Keratinocyte (primary cell): ENCODE data around the gene USP34. TPM values are rescaled to one million over a fixed set of nuclear protein-coding genes. Genes with fewer than 3 reads are reported as not detected.
"Not testable (repeated sequence)": the region's sequence is repeated elsewhere in the genome, so short reads cannot be mapped to it uniquely, and the experiment has no call there.

Source experiments
- DNase-seq: peaks from one replicate; pipeline ENCODE4 v3.0.0-alpha.2; 2011; ENCODE audit warnings: low read depth, missing footprints, low spot score
- FAIRE-seq: peaks from 2 replicates; lab custom pipeline; 2011; peaks lifted over from hg19 to GRCh38; lab: Jason Lieb, UNC
- H2AFZ ChIP-seq: 2 replicates; pipeline ENCODE4 v1.6.0; 2012; ENCODE audit warnings: low read length, control low read depth, inconsistent platforms; ENCODE audit not compliant: control insufficient read depth
- H3K27ac ChIP-seq: 2 replicates; pipeline ENCODE4 v1.5.1; 2011; ENCODE audit warnings: low read length; ENCODE audit not compliant: control insufficient read depth, insufficient read depth
- H3K27me3 ChIP-seq: 3 replicates; pipeline ENCODE4 v1.6.0; 2011; ENCODE audit warnings: low read length; ENCODE audit not compliant: control insufficient read depth, insufficient read depth; ENCODE audit errors: extremely low read depth
- H3K36me3 ChIP-seq, 2 experiments: 2 replicates in 1 of 2; 3 replicates in 1 of 2; pipeline ENCODE4 v1.5.1; 2011; ENCODE audit warnings: low read length in 2 of 2, mild to moderate bottlenecking in 1 of 2; ENCODE audit not compliant: control insufficient read depth in 2 of 2, insufficient read depth in 2 of 2; ENCODE audit errors: extremely low read depth in 1 of 2
- H3K4me1 ChIP-seq: 3 replicates; pipeline ENCODE4 v1.5.1; 2011; ENCODE audit warnings: low read length; ENCODE audit not compliant: control insufficient read depth, insufficient read depth; ENCODE audit errors: extremely low read depth
- H3K4me2 ChIP-seq: 3 replicates; pipeline ENCODE4 v1.6.0; 2011; ENCODE audit warnings: low read depth, low read length; ENCODE audit not compliant: control insufficient read depth, insufficient read depth; ENCODE audit errors: extremely low read depth
- H3K4me3 ChIP-seq, 3 experiments: fragments of 200-600 bp in 1 of 3; sonication (generic) in 1 of 3; 2 replicates in 2 of 3; 3 replicates in 1 of 3; pipeline ENCODE4 v1.5.1; 2011 to 2016; ENCODE audit warnings: low read length in 3 of 3, mild to moderate bottlenecking in 3 of 3, control low read depth in 2 of 3, inconsistent platforms in 1 of 3, low read depth in 1 of 3, mixed read lengths in 1 of 3, mixed run types in 1 of 3, moderate library complexity in 1 of 3; ENCODE audit not compliant: control insufficient read depth in 2 of 3, insufficient read depth in 2 of 3; ENCODE audit errors: extremely low read depth in 1 of 3
- H3K79me2 ChIP-seq: 2 replicates; pipeline ENCODE4 v1.6.0; 2012; ENCODE audit warnings: low read length; ENCODE audit not compliant: control insufficient read depth, insufficient read depth
- H3K9ac ChIP-seq: 3 replicates; pipeline ENCODE4 v1.6.0; 2011; ENCODE audit warnings: low read length; ENCODE audit not compliant: control insufficient read depth, insufficient read depth; ENCODE audit errors: extremely low read depth
- H3K9me1 ChIP-seq: 3 replicates; pipeline ENCODE4 v1.6.0; 2011; ENCODE audit warnings: low read length; ENCODE audit not compliant: control insufficient read depth, insufficient read depth; ENCODE audit errors: extremely low read depth
- H3K9me3 ChIP-seq: 2 replicates; pipeline ENCODE4 v1.5.1; 2012; ENCODE audit warnings: low read depth, low read length; ENCODE audit not compliant: control insufficient read depth
- H4K20me1 ChIP-seq: 3 replicates; pipeline ENCODE4 v1.6.0; 2011; ENCODE audit warnings: low read length; ENCODE audit not compliant: control insufficient read depth, insufficient read depth; ENCODE audit errors: extremely low read depth
- EZH2 ChIP-seq: IDR thresholded peaks from one replicate; pipeline ENCODE4 v1.6.1; 2012; ENCODE audit warnings: inconsistent platforms, mild to moderate bottlenecking, low read length, moderate library complexity
- dilution Hi-C: fragments of 300-500 bp; cut with MboI; formaldehyde crosslinking; loops from one replicate; pipeline ENCODE4 v1.7.0; 2020; ENCODE audit warnings: low sequenced_read_pairs; ENCODE audit not compliant: extremely low pct_ligation_motif_present
- polyA plus RNA-seq, 5 experiments: library from polyadenylated mRNA; depleted of rRNA in 3 of 5; stranded (reverse) in 3 of 5; stranded (forward) in 1 of 5; unstranded in 1 of 5; fragments of >200 nt; gene quantifications; 1 replicate in 1 of 5; 2 replicates in 3 of 5; 3 replicates in 1 of 5; pipeline versions ENCODE4 v1.2.1 to v1.2.3, GENCODE V29; 2011 to 2012; ENCODE audit warnings: missing spikeins in 2 of 5, low read depth in 1 of 5, low replicate concordance in 1 of 5
- TF ChIP-seq, protein P1 (sequence below), 3 experiments: IDR thresholded peaks in 1 of 3; conservative IDR thresholded peaks in 1 of 3; optimal IDR thresholded peaks in 1 of 3; 2 replicates in 2 of 3; 3 replicates in 1 of 3; pipeline versions ENCODE3 to v1.5.1; 2011; ENCODE audit warnings: low read length in 3 of 3, mild to moderate bottlenecking in 3 of 3, moderate library complexity in 2 of 3, control low read depth in 1 of 3, inconsistent platforms in 1 of 3; ENCODE audit not compliant: insufficient read depth in 2 of 3; ENCODE audit errors: extremely low read depth in 1 of 3

USP34 gene
- polyA plus RNA-seq, 1 donor (not counting 4 experiments of a cell fraction or from before 2014, with no cell fraction given) = 54.7 TPM

DNA sequence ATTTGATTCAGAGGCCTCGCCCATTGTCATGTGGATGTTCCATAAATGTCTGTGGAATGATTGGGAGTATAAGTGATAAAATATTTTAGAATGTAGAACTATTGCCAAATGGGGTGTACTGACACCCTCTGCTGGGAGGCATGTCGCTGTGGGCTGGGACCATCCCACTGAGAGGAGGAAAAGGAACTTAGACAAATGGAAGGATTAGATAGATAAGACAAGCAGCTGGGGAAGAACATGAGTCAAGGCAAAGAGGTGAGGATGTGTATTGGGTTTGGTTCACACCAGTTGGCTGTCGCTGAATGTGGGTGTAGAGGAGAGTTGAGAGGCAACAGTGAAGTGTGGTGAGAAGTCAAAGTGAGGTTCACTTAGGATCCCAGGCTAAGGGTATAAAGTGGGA is 304.9 kb downstream of the USP34 start:
- Histone ChIP-seq H3K27me3 (no peaks in the 10 kb centered on the region), H3K79me2 (no peaks in the 10 kb centered on the region), H3K9ac (no peak overlapping the region), H3K4me3 (no peak overlapping the region), H4K20me1 (no peaks in the 10 kb centered on the region), H3K9me3 (no peaks in the 10 kb centered on the region), H3K27ac (no peak overlapping the region), H3K36me3 (peaks cover 0 to 8% of the 10 kb centered on the region in 2 experiments), H3K4me2 (no peak overlapping the region), H3K9me1 (no peaks in the 10 kb centered on the region), H2AFZ (no peak overlapping the region), H3K4me1 (no peaks in the 10 kb centered on the region)
- dilution Hi-C loops = no loop called here
- FAIRE-seq (no peak), DNase-seq (no peak)
- no peak for TF ChIP-seq EZH2
- TF ChIP-seq, protein P1, sequence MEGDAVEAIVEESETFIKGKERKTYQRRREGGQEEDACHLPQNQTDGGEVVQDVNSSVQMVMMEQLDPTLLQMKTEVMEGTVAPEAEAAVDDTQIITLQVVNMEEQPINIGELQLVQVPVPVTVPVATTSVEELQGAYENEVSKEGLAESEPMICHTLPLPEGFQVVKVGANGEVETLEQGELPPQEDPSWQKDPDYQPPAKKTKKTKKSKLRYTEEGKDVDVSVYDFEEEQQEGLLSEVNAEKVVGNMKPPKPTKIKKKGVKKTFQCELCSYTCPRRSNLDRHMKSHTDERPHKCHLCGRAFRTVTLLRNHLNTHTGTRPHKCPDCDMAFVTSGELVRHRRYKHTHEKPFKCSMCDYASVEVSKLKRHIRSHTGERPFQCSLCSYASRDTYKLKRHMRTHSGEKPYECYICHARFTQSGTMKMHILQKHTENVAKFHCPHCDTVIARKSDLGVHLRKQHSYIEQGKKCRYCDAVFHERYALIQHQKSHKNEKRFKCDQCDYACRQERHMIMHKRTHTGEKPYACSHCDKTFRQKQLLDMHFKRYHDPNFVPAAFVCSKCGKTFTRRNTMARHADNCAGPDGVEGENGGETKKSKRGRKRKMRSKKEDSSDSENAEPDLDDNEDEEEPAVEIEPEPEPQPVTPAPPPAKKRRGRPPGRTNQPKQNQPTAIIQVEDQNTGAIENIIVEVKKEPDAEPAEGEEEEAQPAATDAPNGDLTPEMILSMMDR (optimal IDR thresholded peaks at IDR 0.05 in 1 of 3, IDR thresholded peaks at IDR 0.05 in 1 of 3, conservative IDR thresholded peaks at IDR 0.05 in 1 of 3; ENCODE audit: extremely low read depth in 1 of 3, insufficient read depth in 2 of 3, low read length in 3 of 3) = no peak

DNA sequence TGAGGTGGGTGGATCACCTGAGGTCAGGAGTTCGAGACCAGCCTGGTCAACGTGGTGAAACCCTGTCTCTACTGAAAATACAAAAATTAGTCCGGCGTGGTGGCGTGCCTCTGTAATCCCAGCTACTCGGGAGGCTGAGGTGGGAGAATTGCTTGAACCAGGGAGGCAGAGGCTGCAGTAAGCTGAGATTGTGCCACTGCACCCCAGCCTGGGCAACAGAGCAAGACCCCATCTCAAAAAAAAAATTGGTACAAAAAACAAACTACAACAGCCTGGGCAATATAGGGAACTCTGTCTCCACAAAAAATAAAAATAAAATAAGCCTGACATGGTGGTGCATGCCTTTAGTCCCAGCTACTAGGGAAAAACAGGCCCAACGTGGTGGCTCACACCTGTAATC is 305.8 kb downstream of the USP34 start:
- H3K79me2 ChIP-seq, H3K36me3 ChIP-seq, H3K4me2 ChIP-seq, H3K27me3 ChIP-seq, H4K20me1 ChIP-seq, dilution Hi-C loops, H3K9me3 ChIP-seq, H3K27ac ChIP-seq, DNase-seq, H3K4me1 ChIP-seq, FAIRE-seq, H3K9me1 ChIP-seq, H3K9ac ChIP-seq, H2AFZ ChIP-seq, H3K4me3 ChIP-seq: not testable (repeated sequence)

DNA sequence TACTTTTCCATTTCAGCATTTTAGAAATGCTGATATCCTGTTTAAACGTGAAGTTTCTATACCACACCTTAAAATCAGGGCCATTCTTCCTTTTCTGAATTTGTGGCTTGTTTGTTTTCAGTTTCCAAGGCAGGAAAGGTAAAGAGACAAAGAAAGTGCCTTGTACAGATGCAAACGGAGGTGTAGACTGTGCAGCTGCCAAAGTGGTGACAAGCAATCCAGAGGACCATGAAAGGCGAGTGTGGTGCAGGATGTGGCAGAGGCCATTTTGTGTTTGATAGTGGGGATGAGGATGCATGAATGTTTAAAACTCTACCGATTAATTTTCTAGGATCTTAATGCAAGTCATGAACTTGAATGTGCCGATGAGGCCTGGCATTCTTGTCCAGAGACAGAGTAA is 308.2 kb downstream of the USP34 start:
- peaks cover 5 to 11% of the 10 kb centered on the region in 2 experiments for H3K36me3 ChIP-seq
- H3K4me3 ChIP-seq = no peak overlapping the region
- no peak for TF ChIP-seq EZH2
- TF ChIP-seq, protein P1 (optimal IDR thresholded peaks at IDR 0.05 in 1 of 3, IDR thresholded peaks at IDR 0.05 in 1 of 3, conservative IDR thresholded peaks at IDR 0.05 in 1 of 3; ENCODE audit: extremely low read depth in 1 of 3, insufficient read depth in 2 of 3, low read length in 3 of 3) = no peak
- no peak overlapping the region for H3K9ac ChIP-seq
- H3K4me1 ChIP-seq = no peaks in the 10 kb centered on the region
- H2AFZ ChIP-seq = no peak overlapping the region
- no peaks in the 10 kb centered on the region for H4K20me1 ChIP-seq
- no peak for FAIRE-seq
- dilution Hi-C loops = no loop called here
- H3K4me2 ChIP-seq = no peak overlapping the region
- no peaks in the 10 kb centered on the region for H3K9me1 ChIP-seq
- no peaks in the 10 kb centered on the region for H3K27me3 ChIP-seq
- H3K79me2 ChIP-seq = no peaks in the 10 kb centered on the region
- DNase-seq = no peak
- H3K27ac ChIP-seq = no peak overlapping the region
- no peaks in the 10 kb centered on the region for H3K9me3 ChIP-seq
